HepG2 (cell line): ENCODE results near the gene FAM187B. TPM values are rescaled to one million over a fixed set of nuclear protein-coding genes. Genes with fewer than 3 reads are reported as not detected.

Experiments
- ATAC-seq: fragments of 200-7000 bp; cut with Tn5 transposase; 3 replicates; pipeline ENCODE4 v1.9.1; 2020; ENCODE audit warnings: mild to moderate bottlenecking, moderate library complexity
- BruUV-seq: library from RNA; stranded (reverse); fragments of 400-500 nt; replicated peaks from 2 replicates; lab custom pipeline; 2021; lab: Mats Ljungman, UMichigan
- CTCF ChIA-PET: fragments of 300-600 bp; formaldehyde crosslinking; extraction: SDS; loops from one replicate; lab custom pipeline; 2021; ENCODE audit warnings: low total read pairs, inconsistent platforms, low intra/inter-chr PET ratio; lab: Yijun Ruan, JAX
- POLR2A ChIA-PET: fragments of 350-600 bp; sonication (Branson Sonifier 250); formaldehyde crosslinking; loops from one replicate; lab custom pipeline; 2020; ENCODE audit warnings: antibody characterized with exemption, inconsistent platforms; lab: Yijun Ruan, JAX
- DNase-seq: peaks from one replicate; pipeline ENCODE4 v3.0.0-alpha.2; 2015; ENCODE audit warnings: low spot score
- FAIRE-seq: peaks from 3 replicates; lab custom pipeline; 2011; peaks lifted over from hg19 to GRCh38; lab: Jason Lieb, UNC
- H2AFZ ChIP-seq: one replicate; pipeline ENCODE4 v1.6.1; 2011; ENCODE audit warnings: low read length, inconsistent platforms
- H3K27ac ChIP-seq: fragments of 300-600 bp; 3 replicates; pipeline ENCODE4 v1.8.0; 2011; ENCODE audit warnings: mixed run types, mild to moderate bottlenecking, mixed read lengths, low read length, inconsistent platforms; ENCODE audit not compliant: insufficient read depth; ENCODE audit errors: extremely low read length
- H3K27me3 ChIP-seq, 2 experiments: fragments of 200-600 bp in 1 of 2; 2 replicates in 1 of 2; 3 replicates in 1 of 2; pipeline versions ENCODE4 v1.6.0 to v1.8.0; 2011; ENCODE audit warnings: low read length in 2 of 2, mild to moderate bottlenecking in 2 of 2, moderate library complexity in 2 of 2, inconsistent platforms in 1 of 2; ENCODE audit not compliant: insufficient read depth in 2 of 2, control insufficient read depth in 1 of 2
- H3K36me3 ChIP-seq, 2 experiments: fragments of 200-600 bp in 1 of 2; replicated peaks in 1 of 2; 2 replicates in 1 of 2; 3 replicates in 1 of 2; pipeline versions ENCODE4 v1.5.1 to v1.8.0; 2011; ENCODE audit warnings: low read length in 2 of 2, inconsistent platforms in 1 of 2; ENCODE audit not compliant: insufficient read depth in 2 of 2, control insufficient read depth in 1 of 2
- H3K4me1 ChIP-seq: 2 replicates; pipeline ENCODE4 v1.5.1; 2012; ENCODE audit warnings: low read length, inconsistent platforms; ENCODE audit not compliant: insufficient read depth
- H3K4me2 ChIP-seq: 2 replicates; pipeline ENCODE4 v1.6.0; 2011; ENCODE audit warnings: low read depth, low read length, inconsistent platforms
- H3K4me3 ChIP-seq, 3 experiments: fragments of 200-600 bp in 1 of 3; sonication (generic), shearing (Covaris generic) in 1 of 3; replicated peaks in 1 of 3; 2 replicates each; pipeline ENCODE4 v1.5.1; 2011 to 2016; ENCODE audit warnings: low read length in 3 of 3, inconsistent platforms in 2 of 3, low read depth in 2 of 3, mild to moderate bottlenecking in 2 of 3, control low read depth in 1 of 3, mixed read lengths in 1 of 3; ENCODE audit not compliant: insufficient read depth in 1 of 3
- H3K79me2 ChIP-seq: one replicate; pipeline ENCODE4 v1.6.1; 2011; ENCODE audit warnings: low read length, inconsistent platforms; ENCODE audit not compliant: insufficient read depth
- H3K9ac ChIP-seq: 2 replicates; pipeline ENCODE4 v1.6.0; 2011; ENCODE audit warnings: mild to moderate bottlenecking, low read depth, low read length, inconsistent platforms; ENCODE audit not compliant: insufficient read depth
- H3K9me3 ChIP-seq: 2 replicates; pipeline ENCODE4 v1.5.1; 2012; ENCODE audit warnings: mild to moderate bottlenecking, low read length
- H4K20me1 ChIP-seq: 2 replicates; pipeline ENCODE4 v1.6.0; 2011; ENCODE audit warnings: inconsistent platforms, mild to moderate bottlenecking, low read length, moderate library complexity; ENCODE audit not compliant: insufficient read depth
- AKNA ChIP-seq: sonication (generic); formaldehyde crosslinking; IDR thresholded peaks from 2 replicates; pipeline ENCODE4 v1.4.0; 2020; ENCODE audit warnings: missing genetic modification reagents, borderline replicate concordance
- ERF ChIP-seq: IDR thresholded peaks from 2 replicates; pipeline ENCODE4 v1.6.1; 2018; ENCODE audit warnings: missing biosample characterization, missing genetic modification reagents
- GPN1 ChIP-seq: sonication (generic); formaldehyde crosslinking; IDR thresholded peaks from 2 replicates; pipeline ENCODE4 v1.5.1; 2020; ENCODE audit warnings: missing genetic modification reagents, borderline replicate concordance
- MAFF ChIP-seq: IDR thresholded peaks from 2 replicates; pipeline ENCODE4 v1.6.1; 2011; ENCODE audit warnings: low read depth, low read length, improper control_type of control experiment
- NFE2 ChIP-seq: sonication (generic); formaldehyde crosslinking; IDR thresholded peaks from 2 replicates; pipeline ENCODE4 v1.4.0; 2020; ENCODE audit warnings: missing genetic modification reagents
- TRAFD1 ChIP-seq: sonication (generic); formaldehyde crosslinking; IDR thresholded peaks from 2 replicates; pipeline ENCODE4 v1.5.1; 2020; ENCODE audit warnings: missing genetic modification reagents, mild to moderate bottlenecking, borderline replicate concordance
- ZBTB33 ChIP-seq: sonication (generic); formaldehyde crosslinking; IDR thresholded peaks from 2 replicates; pipeline ENCODE4 v1.4.0; 2020; ENCODE audit warnings: missing genetic modification reagents
- ZNF3 ChIP-seq: IDR thresholded peaks from 2 replicates; pipeline ENCODE4 v1.7.0; 2017; ENCODE audit warnings: inconsistent platforms
- ZNF552 ChIP-seq: sonication (generic); formaldehyde crosslinking; IDR thresholded peaks from 2 replicates; pipeline ENCODE4 v1.9.0; 2022; ENCODE audit warnings: missing genetic modification reagents, mild to moderate bottlenecking, borderline replicate concordance
- ZNF724P ChIP-seq: sonication (generic); formaldehyde crosslinking; IDR thresholded peaks from 2 replicates; pipeline ENCODE4 v1.8.0; 2022; ENCODE audit warnings: missing genetic modification reagents, borderline replicate concordance
- ZNF850 ChIP-seq: sonication (generic); formaldehyde crosslinking; conservative IDR thresholded peaks from 2 replicates; pipeline ENCODE4 v1.9.0; 2021; ENCODE audit warnings: mild to moderate bottlenecking, missing genetic modification reagents
- WGBS: methylation state at CpG from one replicate; pipeline ENCODE4 v1.1.6; 2017; ENCODE audit warnings: low lambda C conversion rate; 5-methylcytosine and 5-hydroxymethylcytosine counted together
- in situ Hi-C: cut with HindIII; loops from 2 replicates; pipeline ENCODE4 v1.10.0; 2017; ENCODE audit warnings: low pct_unique_long_range_greater_than_20kb; ENCODE audit not compliant: extremely low pct_ligation_motif_present
- intact Hi-C: fragments of 100-400 bp; cut with micrococcal nuclease; formaldehyde crosslinking; loops from one replicate; pipeline ENCODE4 v1.10.0; 2022; ENCODE audit not compliant: unreplicated experiment
- polyA plus RNA-seq, 8 experiments: library from polyadenylated mRNA; depleted of rRNA in 3 of 8; stranded (reverse) in 7 of 8; unstranded in 1 of 8; fragments of >200 nt; fragmentation: Illumina TruSeq in 4 of 8; extraction: Trizol in 4 of 8; gene quantifications; 2 replicates each; pipeline versions ENCODE4 v1.2.1 to v1.2.3, GENCODE V29; 2011 to 2016; ENCODE audit warnings: low read depth in 4 of 8, missing spikeins in 1 of 8, mixed read lengths in 1 of 8; ENCODE audit not compliant: insufficient read depth in 1 of 8
- total RNA-seq, 5 experiments: library from RNA; depleted of rRNA; stranded (reverse); fragments of >200 nt; fragmentation: Illumina TruSeq; extraction: Trizol; gene quantifications; 2 replicates each; pipeline ENCODE4 v1.2.3, GENCODE V29; 2016; ENCODE audit warnings: low read depth in 1 of 5

The FAM187B gene
- total and polyA plus RNA-seq, 2 of the 13 experiments (the other 11 are each of a cell fraction or from before 2014, with no cell fraction given), result not detected

- TF ChIP-seq ZBTB33 (CRISPR knock-in tag), result no peak
These were observed 2.6 kb downstream of the FAM187B start (continued) for GRCh38 chr19:35225951-35226350.

- no peaks in the 10 kb centered on the region for H3K36me3 ChIP-seq
- no peak for FAIRE-seq
- no TSS peak for BruUV-seq
- intact Hi-C loops (no loop called here), in situ Hi-C loops (no loop called here)
- peak; percentile 26; the same call in 1 of the 3 replicates for ATAC-seq
- no peaks in the 10 kb centered on the region for H3K79me2 ChIP-seq
- no peak overlapping the region for H3K27ac ChIP-seq
- H2AFZ ChIP-seq, result no peak overlapping the region
- CTCF ChIA-PET, result no interaction called here
- no peak for DNase-seq
- POLR2A ChIA-PET, result no interaction called here
- no peak overlapping the region for H3K4me3 ChIP-seq
- H3K9ac ChIP-seq, result no peak overlapping the region
- no peaks in the 10 kb centered on the region for H3K4me1 ChIP-seq
- WGBS, result 54% methylated on average over 16 of the region's 41 CpGs
- H3K27me3 ChIP-seq, result peaks cover 0 to 6% of the 10 kb centered on the region in 2 experiments; a peak in 2 of 5 replicates
- no peaks in the 10 kb centered on the region for H3K9me3 ChIP-seq
- H3K4me2 ChIP-seq, result no peak overlapping the region
- no peaks in the 10 kb centered on the region for H4K20me1 ChIP-seq
- no peak for TF ChIP-seq ZNF724P (CRISPR knock-in tag)
- TF ChIP-seq MAFF, result no peak
- no peak for TF ChIP-seq ZNF3 (CRISPR knock-in tag)
- no peak for TF ChIP-seq ERF
- no peak for TF ChIP-seq NFE2 (CRISPR knock-in tag)
- no peak for TF ChIP-seq AKNA (CRISPR knock-in tag)
- no peak for TF ChIP-seq GPN1
- no peak for TF ChIP-seq ZNF552 (CRISPR knock-in tag)
- no peak for TF ChIP-seq TRAFD1 (CRISPR knock-in tag)
- no peak for TF ChIP-seq ZNF850 (CRISPR knock-in tag)
These were observed 3.6 kb downstream of the FAM187B start for GRCh38 chr19:35224681-35225571.
